Mesothelial cell of epicardium (in vitro differentiated cells): ENCODE data around the gene RAC2. TPM values are rescaled to one million over a fixed set of nuclear protein-coding genes. Genes with fewer than 3 reads are reported as not detected.

Experiments used
- DNase-seq, 2 experiments: peaks; one replicate each; pipeline ENCODE4 v3.0.0; 2021; ENCODE audit warnings: low spot score in 2 of 2; ENCODE audit not compliant: unreplicated experiment in 2 of 2
- H3K27ac Mint-ChIP-seq: 2 replicates; pipeline ENCODE4 v1.8.0; 2021; ENCODE audit warnings: mixed read lengths
- H3K27me3 Mint-ChIP-seq: 2 replicates; pipeline ENCODE4 v1.8.0; 2021; ENCODE audit warnings: low read depth, mixed read lengths
- H3K36me3 Mint-ChIP-seq: 2 replicates; pipeline ENCODE4 v1.8.0; 2021; ENCODE audit warnings: mixed read lengths
- H3K4me1 Mint-ChIP-seq: 2 replicates; pipeline ENCODE4 v1.8.0; 2021; ENCODE audit warnings: mixed read lengths
- H3K4me3 Mint-ChIP-seq: 2 replicates; pipeline ENCODE4 v1.8.0; 2021; ENCODE audit warnings: mild to moderate bottlenecking, moderate library complexity, mixed read lengths
- H3K9me3 Mint-ChIP-seq: 2 replicates; pipeline ENCODE4 v1.8.0; 2021; ENCODE audit warnings: mixed read lengths
- total RNA-seq: library from RNA; stranded (reverse); gene quantifications from 3 replicates; pipeline ENCODE4 v1.2.1, GENCODE V29; 2021
- TF ChIP-seq, protein P1 (sequence below): fragments of 200-600 bp; sonication (generic); IDR thresholded peaks from one replicate; pipeline ENCODE4 v1.5.0; 2021; ENCODE audit warnings: antibody characterized with exemption; ENCODE audit not compliant: unreplicated experiment

The RAC2 gene
- total RNA-seq, 1 donor from 2014 or later: 6.4 TPM

- Mint-ChIP-seq H3K27me3 (no peaks in the 10 kb centered on the region), H3K27ac (peak within 1 kb of the TSS; percentile 89), H3K36me3 (peaks cover 15% of the 10 kb centered on the region), H3K4me3 (peak within 1 kb of the TSS; percentile 78), H3K4me1 (peaks cover 47% of the 10 kb centered on the region), H3K9me3 (peaks cover 15% of the 10 kb centered on the region)
- TF ChIP-seq, protein P1, sequence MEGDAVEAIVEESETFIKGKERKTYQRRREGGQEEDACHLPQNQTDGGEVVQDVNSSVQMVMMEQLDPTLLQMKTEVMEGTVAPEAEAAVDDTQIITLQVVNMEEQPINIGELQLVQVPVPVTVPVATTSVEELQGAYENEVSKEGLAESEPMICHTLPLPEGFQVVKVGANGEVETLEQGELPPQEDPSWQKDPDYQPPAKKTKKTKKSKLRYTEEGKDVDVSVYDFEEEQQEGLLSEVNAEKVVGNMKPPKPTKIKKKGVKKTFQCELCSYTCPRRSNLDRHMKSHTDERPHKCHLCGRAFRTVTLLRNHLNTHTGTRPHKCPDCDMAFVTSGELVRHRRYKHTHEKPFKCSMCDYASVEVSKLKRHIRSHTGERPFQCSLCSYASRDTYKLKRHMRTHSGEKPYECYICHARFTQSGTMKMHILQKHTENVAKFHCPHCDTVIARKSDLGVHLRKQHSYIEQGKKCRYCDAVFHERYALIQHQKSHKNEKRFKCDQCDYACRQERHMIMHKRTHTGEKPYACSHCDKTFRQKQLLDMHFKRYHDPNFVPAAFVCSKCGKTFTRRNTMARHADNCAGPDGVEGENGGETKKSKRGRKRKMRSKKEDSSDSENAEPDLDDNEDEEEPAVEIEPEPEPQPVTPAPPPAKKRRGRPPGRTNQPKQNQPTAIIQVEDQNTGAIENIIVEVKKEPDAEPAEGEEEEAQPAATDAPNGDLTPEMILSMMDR: no peak
- peak in 1 of 2 experiments; percentile 55 for DNase-seq
Observed at GRCh38 chr22:37187891-37188761, 55.9 kb downstream of the RAC2 start, which contains the start of gene C1QTNF6. C1QTNF6 (minus strand) TSS chr22:37188247; CDS start chr22:37188213, 34 bp downstream.

- Mint-ChIP-seq H3K27me3 (no peaks in the 10 kb centered on the region), H3K9me3 (peaks cover 11% of the 10 kb centered on the region), H3K27ac (peak overlapping the region; percentile 89), H3K4me3 (peak overlapping the region; percentile 78), H3K36me3 (peaks cover 13% of the 10 kb centered on the region), H3K4me1 (peaks cover 47% of the 10 kb centered on the region)
- no peak for DNase-seq
- TF ChIP-seq, protein P1: no peak
Observed at GRCh38 chr22:37187552-37187890, 56.5 kb downstream of the RAC2 start.

DNA sequence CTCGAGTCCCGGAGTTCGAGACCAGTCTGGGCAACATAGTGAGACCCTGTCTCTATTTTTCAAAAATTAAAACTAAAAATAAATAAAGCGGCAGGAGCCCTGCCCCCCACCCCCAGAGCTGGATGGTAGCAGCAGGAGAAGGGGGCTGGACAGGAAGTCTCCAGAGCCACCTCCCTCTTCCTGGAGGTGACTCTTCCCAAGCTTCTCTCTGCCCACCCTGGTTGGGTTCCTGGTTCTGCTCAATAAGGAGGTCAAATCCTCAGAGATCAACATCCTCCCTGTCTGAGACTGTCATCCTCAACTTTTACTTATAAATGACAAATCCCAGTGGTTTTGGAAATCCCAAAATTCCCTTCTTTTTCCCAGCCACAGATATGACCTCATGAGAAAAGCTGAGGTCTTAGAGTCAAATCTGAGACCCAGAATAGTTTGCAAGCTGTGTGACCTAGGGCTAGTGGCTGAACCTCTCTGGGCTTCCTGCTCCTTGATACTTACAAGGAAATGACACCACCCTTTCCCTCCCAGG is 57.0 kb downstream of the RAC2 start:
- DNase-seq: no peak
- peak overlapping the region; percentile 89 for H3K27ac Mint-ChIP-seq

DNA sequence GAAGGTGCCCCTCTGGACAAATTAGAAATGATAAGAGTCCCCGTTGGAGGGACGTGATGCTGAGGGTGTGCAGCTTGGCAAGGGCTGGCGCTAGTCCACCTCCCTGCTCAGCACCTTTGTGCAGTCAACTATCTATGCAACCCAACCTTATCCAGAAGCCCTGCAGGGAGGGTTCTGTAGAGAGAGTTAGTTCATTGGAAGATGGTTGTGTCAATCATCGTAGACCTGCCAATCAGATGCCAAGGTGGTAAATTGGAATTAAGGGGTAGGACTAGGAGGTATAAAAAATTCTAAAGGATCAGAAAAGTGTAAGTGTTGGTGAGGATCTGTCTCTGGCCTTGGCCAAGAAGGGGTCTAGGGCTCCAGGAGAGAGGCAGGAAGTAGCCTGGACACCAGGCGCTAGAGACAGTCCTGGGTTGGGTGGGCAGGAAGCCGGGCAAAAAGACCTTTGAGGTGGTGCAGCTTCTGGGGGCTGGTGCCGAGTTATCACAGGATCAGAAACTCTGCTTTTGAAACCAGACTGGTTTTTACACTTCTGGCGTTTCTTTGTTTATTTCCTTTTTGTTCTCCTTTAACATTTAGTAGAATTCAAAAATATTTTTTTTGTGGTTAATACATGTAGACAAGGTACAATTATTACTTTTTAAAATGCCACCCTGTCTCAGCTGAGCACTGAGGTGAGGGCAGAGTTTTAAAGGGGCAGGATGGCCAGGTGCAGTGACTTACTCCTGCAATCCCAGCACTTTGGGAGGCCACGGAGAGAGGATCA is 57.7 kb downstream of the RAC2 start:
- TF ChIP-seq, protein P1: no peak
- peaks cover 15% of the 10 kb centered on the region for H3K36me3 Mint-ChIP-seq
- H3K27ac Mint-ChIP-seq: peak overlapping the region; percentile 88
- H3K9me3 Mint-ChIP-seq: peaks cover 6% of the 10 kb centered on the region
- DNase-seq: no peak
- H3K4me1 Mint-ChIP-seq: peaks cover 47% of the 10 kb centered on the region
- H3K4me3 Mint-ChIP-seq: peak overlapping the region; percentile 61
- no peaks in the 10 kb centered on the region for H3K27me3 Mint-ChIP-seq

More for the DNA sequence above, 57.0 kb downstream of the RAC2 start:
- peaks cover 14% of the 10 kb centered on the region for H3K36me3 Mint-ChIP-seq
- TF ChIP-seq, protein P1: no peak
- peaks cover 8% of the 10 kb centered on the region for H3K9me3 Mint-ChIP-seq
- peaks cover 47% of the 10 kb centered on the region for H3K4me1 Mint-ChIP-seq
- no peaks in the 10 kb centered on the region for H3K27me3 Mint-ChIP-seq
- H3K4me3 Mint-ChIP-seq: peak overlapping the region; percentile 78

GRCh38 chr22:37185646-37186227 is 58.3 kb downstream of the RAC2 start:
- TF ChIP-seq, protein P1: no peak
- Mint-ChIP-seq H3K27ac (no peak overlapping the region), H3K4me1 (peaks cover 47% of the 10 kb centered on the region)

More at GRCh38 chr22:37185646-37186227, 58.3 kb downstream of the RAC2 start:
- Mint-ChIP-seq H3K27me3 (no peaks in the 10 kb centered on the region), H3K36me3 (peaks cover 16% of the 10 kb centered on the region), H3K4me3 (no peak overlapping the region), H3K9me3 (peaks cover 3% of the 10 kb centered on the region)
- DNase-seq: no peak
